ENCODE data around the gene PSG3.
"Not testable (repeated sequence)": the region's sequence is repeated elsewhere in the genome, so short reads cannot be mapped to it uniquely, and the experiment has no call there.

Gene PSG3

GRCh38 chr19:42695811-42696503, 44.3 kb downstream of the PSG3 start:
- no peak for DNase-seq (ENCODE audit: low read depth, low spot score)

GRCh38 chr19:42693760-42694350, 46.4 kb downstream of the PSG3 start:
- peak; percentile 72 for DNase-seq (ENCODE audit: low read depth, low spot score)

DNA sequence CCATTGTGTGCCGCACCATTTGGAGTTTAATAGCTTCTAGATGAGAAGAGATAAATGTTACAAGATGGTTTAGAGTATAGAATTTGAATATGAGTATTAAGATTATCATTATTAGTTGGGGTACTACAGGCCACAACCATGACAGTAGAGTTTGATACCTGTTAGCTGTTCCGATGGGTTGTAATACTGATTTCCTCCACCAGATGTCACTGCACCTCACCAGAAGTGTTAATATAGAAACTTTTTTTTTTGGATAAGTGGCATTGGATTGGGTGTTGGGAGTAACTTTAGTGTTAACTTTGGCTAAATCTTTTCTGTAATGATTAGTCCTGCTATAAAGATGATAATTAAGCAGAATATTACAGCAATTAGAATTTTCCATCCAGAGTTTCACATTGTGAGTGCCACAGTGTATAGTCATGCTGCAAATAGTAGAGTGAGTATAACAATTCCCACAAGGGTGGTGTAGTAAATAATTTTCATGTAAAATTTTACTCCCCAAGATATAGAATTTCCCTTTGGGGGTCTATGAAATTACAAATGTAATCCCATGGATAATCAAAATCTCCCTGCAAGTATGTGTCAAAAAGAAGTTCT, 56.3 kb downstream of the PSG3 start:
- peak; percentile 54 for DNase-seq (ENCODE audit: low read depth, low spot score)

- not testable (repeated sequence) for DNase-seq (ENCODE audit: low read depth, low spot score)
These were observed 64.0 kb downstream of the PSG3 start for GRCh38 chr19:42676326-42676725.

GRCh38 chr19:42674549-42674948, 65.7 kb downstream of the PSG3 start:
- not testable (repeated sequence) for DNase-seq (ENCODE audit: low read depth, low spot score)
